ENCODE results near the gene FMNL2.

GRCh38 chr2:152564754-152565551 lies 230.0 kb downstream of the FMNL2 start:
- no peak for TF ChIP-seq CTCF (IDR thresholded peaks at IDR 0.05; ENCODE audit: insufficient read depth, low read length, poor library complexity, severe bottlenecking)
- no peak for TF ChIP-seq EZH2phosphoT487 (conservative IDR thresholded peaks at IDR 0.05; ENCODE audit: low read length)

All from SU-DHL-6 (cell line).